ENCODE data around the gene SPRED3. TPM values are rescaled to one million over a fixed set of nuclear protein-coding genes. Genes with fewer than 3 reads are reported as not detected.

SPRED3 gene
- total and polyA plus RNA-seq, 2 donors (not counting 1 experiment from before 2014, with no cell fraction given), result 1.1 to 1.7 TPM

DNA sequence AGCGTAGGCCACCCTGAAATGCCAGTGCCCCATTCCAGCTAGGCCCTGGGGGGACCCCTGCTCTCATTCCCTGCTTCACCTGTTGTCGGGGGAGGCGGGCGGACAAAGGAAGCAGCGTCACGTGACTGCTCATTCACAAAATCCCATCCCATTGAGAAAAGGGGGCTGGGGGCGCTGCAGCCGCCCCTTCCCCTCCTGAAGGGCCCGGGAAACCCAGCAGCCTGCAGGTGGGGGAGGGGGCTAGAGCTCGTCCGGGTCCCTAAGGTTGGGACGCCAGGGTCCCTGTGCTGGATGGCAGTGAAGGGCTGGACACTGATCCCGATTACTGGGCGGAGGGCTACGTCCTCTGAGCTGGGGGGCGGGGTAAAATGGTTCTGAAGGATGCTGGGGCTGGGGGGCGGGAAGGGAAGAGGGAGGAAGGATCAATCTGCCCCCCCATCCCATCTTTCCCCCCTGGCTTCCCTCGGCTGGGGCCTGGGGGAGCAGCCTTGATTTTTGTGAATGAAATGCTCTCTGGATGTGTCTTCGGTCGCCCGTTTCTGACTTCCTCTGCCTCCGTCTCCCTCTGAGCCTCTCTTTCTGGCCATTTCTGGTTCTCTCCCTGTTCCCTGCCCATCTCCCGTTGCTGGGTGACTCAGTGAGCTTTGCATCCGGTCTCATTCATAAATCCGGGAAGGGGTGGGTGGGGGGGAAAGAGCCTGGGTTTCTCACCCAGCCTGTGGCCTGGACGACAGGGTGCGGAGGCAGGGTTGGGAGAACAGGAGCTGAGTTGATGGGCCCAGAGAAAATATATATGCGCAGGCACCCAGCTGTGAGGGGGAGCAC is 816 bp downstream of the SPRED3 start:
- TF ChIP-seq EZH2 (IDR thresholded peaks at IDR 0.05; ENCODE audit: borderline replicate concordance, insufficient read depth, low read depth, low read length, poor library complexity, severe bottlenecking) (no peak), CTCF (IDR thresholded peaks at IDR 0.05) (no peak)

More for the DNA sequence above, 816 bp downstream of the SPRED3 start:
- H3K4me3 ChIP-seq (ENCODE audit: control extremely low read depth in 1 of 5, extremely low read depth in 1 of 5, insufficient read depth in 1 of 5, low read depth in 2 of 5, low read length in 4 of 5), result peak overlapping the region in 3 of 5 experiments; percentile 23 to 77 (median 40)
- no peak overlapping the region for H2AFZ ChIP-seq (ENCODE audit: insufficient read depth, low read depth, low read length, poor library complexity, severe bottlenecking)
- peak overlapping the region; percentile 64 for H3K4me3 Mint-ChIP-seq
- peaks cover 37% of the 10 kb centered on the region in 2 donors for H3K4me1 ChIP-seq (ENCODE audit: control insufficient read depth in 2 of 2, insufficient read depth in 2 of 2, low read length in 2 of 2)
- DNase-seq, result peak; percentile 35
- H3K9me3 ChIP-seq (ENCODE audit: control extremely low read depth in 1 of 3, control insufficient read depth in 2 of 3, insufficient read depth in 1 of 3, low read length in 2 of 3), result peaks cover 0 to 30% (median 0%) of the 10 kb centered on the region in 3 donors
- no peaks in the 10 kb centered on the region for H3K9me3 Mint-ChIP-seq (ENCODE audit: insufficient read depth)
- H3K27ac Mint-ChIP-seq, result peak overlapping the region; percentile 21
- WGBS (ENCODE audit: insufficient coverage), result 15% methylated on average over 9 of the region's 28 CpGs
- ChIA-PET POLR2A (interaction anchor here (0.6 to 2.5 kb wide), 5 partner anchors 14 to 353 kb away, joined by 3 to 11 read pairs (median 3); partner anchors contain the start of genes FAM98C and PSMD8), CTCF (interaction anchor here (0.6 to 2.7 kb wide), 3 partner anchors 14 to 474 kb away, joined by 3 to 9 read pairs (median 3); partner anchors contain the start of gene FAM98C)
- peak overlapping the region; percentile 97 for H3K4me2 ChIP-seq (replicated peaks; ENCODE audit: low read depth, low read length, poor library complexity, severe bottlenecking)
- ATAC-seq (ENCODE audit: low read depth), result no peak
- peaks cover 34% of the 10 kb centered on the region for H3K4me1 Mint-ChIP-seq
- H3K27ac ChIP-seq (ENCODE audit: low read length in 2 of 2), result no peak overlapping the region
- intact Hi-C loops (cut with micrococcal nuclease), result loop anchor here (5.0 kb wide), 1 partner anchor 228 kb away; the partner anchor contains the start of genes EIF3K and MAP4K1
- peaks cover 0 to 8% of the 10 kb centered on the region in 2 experiments for H3K36me3 ChIP-seq (replicated peaks in 1 of 2; ENCODE audit: control extremely low read depth in 1 of 2, control insufficient read depth in 1 of 2, extremely low read depth in 1 of 2, insufficient read depth in 2 of 2, low read length in 1 of 2)
- peak overlapping the region; percentile 29 for H3K9ac ChIP-seq (ENCODE audit: low read length)
- peaks cover 35% of the 10 kb centered on the region for H3K27me3 Mint-ChIP-seq
- peaks cover 0 to 51% (median 25%) of the 10 kb centered on the region in 4 experiments for H3K27me3 ChIP-seq (replicated peaks in 1 of 4; ENCODE audit: control extremely low read depth in 1 of 4, control insufficient read depth in 3 of 4, insufficient read depth in 4 of 4, low read length in 3 of 4)
- H3K79me2 ChIP-seq (ENCODE audit: control insufficient read depth, insufficient read depth, low read length), result no peaks in the 10 kb centered on the region
- peaks cover 38% of the 10 kb centered on the region for H4K20me1 ChIP-seq (ENCODE audit: control insufficient read depth, insufficient read depth, low read length, poor library complexity, severe bottlenecking)

Data from B cell (primary cell).